ENCODE results near the gene ARMC7. TPM values are rescaled to one million over a fixed set of nuclear protein-coding genes. Genes with fewer than 3 reads are reported as not detected.

ARMC7 gene
- total and polyA plus RNA-seq, 2 of the 4 experiments (the other 2 are of a cell fraction) = 1.8 to 6.9 TPM

DNA sequence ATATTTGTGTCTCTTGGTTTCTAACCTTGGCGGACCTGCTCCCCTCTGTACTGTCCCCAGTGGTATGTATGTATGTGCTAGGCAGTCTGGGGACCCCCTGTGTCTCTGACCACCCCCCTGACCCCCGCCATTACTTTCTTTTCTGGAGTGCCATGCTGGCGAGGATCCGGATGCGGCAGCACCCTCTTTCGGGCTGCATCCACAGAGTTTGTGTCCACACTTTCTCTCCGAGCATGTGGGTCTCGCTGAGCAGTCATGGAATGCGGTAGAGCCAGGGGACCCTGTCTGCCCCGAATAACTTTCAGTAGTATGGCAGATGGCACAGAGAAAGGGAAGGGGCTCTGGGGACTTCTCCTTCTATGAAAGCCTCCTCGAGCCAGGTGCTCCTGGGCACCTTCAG, 45.7 kb upstream of the ARMC7 start:
- H4K5ac ChIP-seq (ENCODE audit: low read depth, low read length) = no peak overlapping the region
- no peaks in the 10 kb centered on the region for H4K20me1 ChIP-seq (ENCODE audit: insufficient read depth, low read length)
- CTCF ChIA-PET = interaction anchor here (1.1 kb wide), 1 partner anchor 41 kb away, joined by 3 read pairs; no protein-coding TSS in a partner anchor
- H3K36me3 ChIP-seq (ENCODE audit: control insufficient read depth, insufficient read depth, low read length) = peaks cover 46% of the 10 kb centered on the region
- peaks cover 3 to 5% of the 10 kb centered on the region in 2 experiments; a peak in 3 of 4 replicates for H3K79me1 ChIP-seq (ENCODE audit: low read depth in 1 of 2, low read length in 2 of 2)
- WGBS, 2 experiments (ENCODE audit: extremely low coverage in 2 of 2, insufficient read length in 1 of 2) = no CpG with 5 or more reads among the region's 11 CpGs
- no TSS peak for BruUV-seq (replicated peaks)
- dilution Hi-C loops (cut with HindIII; ENCODE audit: low sequenced_read_pairs, unreplicated experiment) (no loop called here), intact Hi-C loops (cut with micrococcal nuclease) (loop anchor here (5.0 to 10.0 kb wide), 2 partner anchors 48 to 141 kb away; partner anchors contain the start of gene NUP85), in situ Hi-C loops (cut with MboI; ENCODE audit: low sequenced_read_pairs) (loop anchor here (10.0 to 25.0 kb wide), 2 partner anchors 141 to 348 kb away; partner anchors contain the start of genes GRB2 and NUP85)
- H3K23ac ChIP-seq (ENCODE audit: low read depth, low read length) = no peak overlapping the region
- H2BK120ac ChIP-seq (ENCODE audit: low read depth, low read length) = no peak overlapping the region
- H4K91ac ChIP-seq (ENCODE audit: insufficient read depth, low read depth, low read length) = no peak overlapping the region
- ATAC-seq (ENCODE audit: low read depth) (no peak), DNase-seq (no peak)
- H2AFZ ChIP-seq (replicated peaks; ENCODE audit: low read length, poor library complexity) = no peak overlapping the region
- H2BK5ac ChIP-seq (ENCODE audit: low read depth, low read length, poor library complexity, severe bottlenecking) = no peak overlapping the region
- H3K4ac ChIP-seq (ENCODE audit: low read depth, low read length) = no peak overlapping the region
- H3K9ac ChIP-seq (ENCODE audit: low read depth, low read length) = no peak overlapping the region
- no peak overlapping the region for H2AK9ac ChIP-seq (replicated peaks; ENCODE audit: low read depth, low read length, poor library complexity)
- no peak overlapping the region for H3K14ac ChIP-seq (replicated peaks; ENCODE audit: low read depth, low read length)
- POLR2A ChIA-PET (ENCODE audit: unreplicated experiment) = no interaction called here
- H3K27ac ChIP-seq (ENCODE audit: insufficient read depth, low read length) = no peak overlapping the region
- 0 out of 2 replicates have a peak, but pooled peaks cover 3% of the 10 kb centered on the region for H3K9me1 ChIP-seq (ENCODE audit: insufficient read depth, low read length)
- no peak overlapping the region for H2BK20ac ChIP-seq (ENCODE audit: low read depth, low read length)
- no peak overlapping the region for H3K56ac ChIP-seq (ENCODE audit: extremely low read depth, insufficient read depth, low read length)
- H3K27me3 ChIP-seq (ENCODE audit: control insufficient read depth, insufficient read depth, low read length) = no peaks in the 10 kb centered on the region
- H2BK15ac ChIP-seq (ENCODE audit: low read depth, low read length) = no peak overlapping the region
- no peak overlapping the region for H3K18ac ChIP-seq (ENCODE audit: low read depth, low read length)
- H4K8ac ChIP-seq (ENCODE audit: low read depth in 2 of 2, low read length in 2 of 2) = no peak overlapping the region
- peaks cover 6% of the 10 kb centered on the region; the same call in 1 of the 2 replicates for H3K4me1 ChIP-seq (ENCODE audit: control insufficient read depth, insufficient read depth, low read length)
- no peak overlapping the region for H3K4me2 ChIP-seq (ENCODE audit: low read depth, low read length)
- no peaks in the 10 kb centered on the region for H3K9me3 ChIP-seq (ENCODE audit: control insufficient read depth, insufficient read depth, low read length)
- no peak for TF ChIP-seq RCOR1 (IDR thresholded peaks at IDR 0.05; ENCODE audit: insufficient replicate concordance, low read length)
- TF ChIP-seq, protein P1, sequence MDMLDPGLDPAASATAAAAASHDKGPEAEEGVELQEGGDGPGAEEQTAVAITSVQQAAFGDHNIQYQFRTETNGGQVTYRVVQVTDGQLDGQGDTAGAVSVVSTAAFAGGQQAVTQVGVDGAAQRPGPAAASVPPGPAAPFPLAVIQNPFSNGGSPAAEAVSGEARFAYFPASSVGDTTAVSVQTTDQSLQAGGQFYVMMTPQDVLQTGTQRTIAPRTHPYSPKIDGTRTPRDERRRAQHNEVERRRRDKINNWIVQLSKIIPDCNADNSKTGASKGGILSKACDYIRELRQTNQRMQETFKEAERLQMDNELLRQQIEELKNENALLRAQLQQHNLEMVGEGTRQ (IDR thresholded peaks at IDR 0.05; ENCODE audit: low read depth, low read length) = no peak
- no peak for TF ChIP-seq CEBPB (IDR thresholded peaks at IDR 0.05; ENCODE audit: low read depth, low read length)
- no peak for TF ChIP-seq MXI1 (IDR thresholded peaks at IDR 0.05; ENCODE audit: borderline replicate concordance, low read depth, low read length)
- TF ChIP-seq FOS (IDR thresholded peaks at IDR 0.05; ENCODE audit: low read depth, low read length) = no peak
- no peak for TF ChIP-seq BHLHE40 (IDR thresholded peaks at IDR 0.05; ENCODE audit: low read depth, low read length)
- TF ChIP-seq MAZ (IDR thresholded peaks at IDR 0.05; ENCODE audit: borderline replicate concordance, low read depth, low read length) = no peak
- TF ChIP-seq, protein P2, sequence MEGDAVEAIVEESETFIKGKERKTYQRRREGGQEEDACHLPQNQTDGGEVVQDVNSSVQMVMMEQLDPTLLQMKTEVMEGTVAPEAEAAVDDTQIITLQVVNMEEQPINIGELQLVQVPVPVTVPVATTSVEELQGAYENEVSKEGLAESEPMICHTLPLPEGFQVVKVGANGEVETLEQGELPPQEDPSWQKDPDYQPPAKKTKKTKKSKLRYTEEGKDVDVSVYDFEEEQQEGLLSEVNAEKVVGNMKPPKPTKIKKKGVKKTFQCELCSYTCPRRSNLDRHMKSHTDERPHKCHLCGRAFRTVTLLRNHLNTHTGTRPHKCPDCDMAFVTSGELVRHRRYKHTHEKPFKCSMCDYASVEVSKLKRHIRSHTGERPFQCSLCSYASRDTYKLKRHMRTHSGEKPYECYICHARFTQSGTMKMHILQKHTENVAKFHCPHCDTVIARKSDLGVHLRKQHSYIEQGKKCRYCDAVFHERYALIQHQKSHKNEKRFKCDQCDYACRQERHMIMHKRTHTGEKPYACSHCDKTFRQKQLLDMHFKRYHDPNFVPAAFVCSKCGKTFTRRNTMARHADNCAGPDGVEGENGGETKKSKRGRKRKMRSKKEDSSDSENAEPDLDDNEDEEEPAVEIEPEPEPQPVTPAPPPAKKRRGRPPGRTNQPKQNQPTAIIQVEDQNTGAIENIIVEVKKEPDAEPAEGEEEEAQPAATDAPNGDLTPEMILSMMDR (conservative IDR thresholded peaks at IDR 0.05; ENCODE audit: low read depth, low read length) = no peak
- TF ChIP-seq RFX5 (IDR thresholded peaks at IDR 0.05; ENCODE audit: low read depth, low read length) = no peak
- TF ChIP-seq MAFK (IDR thresholded peaks at IDR 0.05; ENCODE audit: low read depth, low read length) = no peak
- TF ChIP-seq CHD1 (IDR thresholded peaks at IDR 0.05; ENCODE audit: low read depth, low read length) = no peak
- TF ChIP-seq RAD21 (IDR thresholded peaks at IDR 0.05; ENCODE audit: low read length) = no peak
- TF ChIP-seq, protein P3, sequence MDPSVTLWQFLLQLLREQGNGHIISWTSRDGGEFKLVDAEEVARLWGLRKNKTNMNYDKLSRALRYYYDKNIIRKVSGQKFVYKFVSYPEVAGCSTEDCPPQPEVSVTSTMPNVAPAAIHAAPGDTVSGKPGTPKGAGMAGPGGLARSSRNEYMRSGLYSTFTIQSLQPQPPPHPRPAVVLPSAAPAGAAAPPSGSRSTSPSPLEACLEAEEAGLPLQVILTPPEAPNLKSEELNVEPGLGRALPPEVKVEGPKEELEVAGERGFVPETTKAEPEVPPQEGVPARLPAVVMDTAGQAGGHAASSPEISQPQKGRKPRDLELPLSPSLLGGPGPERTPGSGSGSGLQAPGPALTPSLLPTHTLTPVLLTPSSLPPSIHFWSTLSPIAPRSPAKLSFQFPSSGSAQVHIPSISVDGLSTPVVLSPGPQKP (IDR thresholded peaks at IDR 0.05; ENCODE audit: borderline replicate concordance, low read depth, low read length) = no peak
- no peak overlapping the region for H3K4me3 ChIP-seq (ENCODE audit: insufficient read depth, low read depth, low read length)
- no peak overlapping the region for H2AK5ac ChIP-seq (ENCODE audit: low read depth, low read length)
